SK-N-SH (cell line): ENCODE measurements around the gene PRIMPOL. TPM values are rescaled to one million over a fixed set of nuclear protein-coding genes. Genes with fewer than 3 reads are reported as not detected.

Source experiments
- CTCF ChIA-PET: fragments of 300-600, 350-600 bp; formaldehyde crosslinking; extraction: SDS; loops from one replicate; lab custom pipeline; 2021; lab: Yijun Ruan, JAX
- POLR2A ChIA-PET: fragments of 350-600 bp; sonication (Branson Sonifier 250); formaldehyde crosslinking; extraction: SDS; loops from one replicate; lab custom pipeline; 2020; ENCODE audit warnings: antibody characterized with exemption, inconsistent platforms; lab: Yijun Ruan, JAX
- DNase-seq: peaks from one replicate; pipeline ENCODE4 v3.0.0; 2012
- H2AFZ ChIP-seq: fragments of 200-600 bp; sonication (generic); 2 replicates; pipeline ENCODE4 v1.8.1; 2016; ENCODE audit warnings: antibody characterized with exemption, mild to moderate bottlenecking, low read depth
- H3F3A ChIP-seq: fragments of 200-600 bp; sonication (generic); replicated peaks from 2 replicates; pipeline ENCODE3; 2016; ENCODE audit warnings: antibody characterized with exemption, mild to moderate bottlenecking; ENCODE audit not compliant: insufficient read depth
- H3K27ac ChIP-seq, 2 experiments: fragments of 200-500 bp in 1 of 2; fragments of 200-600 bp in 1 of 2; sonication (Bioruptor generic) in 1 of 2; sonication (generic), shearing (Covaris generic) in 1 of 2; 2 replicates each; pipeline versions ENCODE4 v1.5.1 to v1.6.1; 2014 to 2016; ENCODE audit warnings: low read depth in 2 of 2, inconsistent platforms in 1 of 2, low read length in 1 of 2, mild to moderate bottlenecking in 1 of 2, mixed read lengths in 1 of 2
- H3K27me3 ChIP-seq: fragments of 200-600 bp; sonication (generic), shearing (Covaris generic); 2 replicates; pipeline ENCODE4 v1.6.1; 2016; ENCODE audit warnings: mixed run types; ENCODE audit not compliant: insufficient read depth
- H3K36me3 ChIP-seq, 2 experiments: fragments of 200-500 bp in 1 of 2; fragments of 200-600 bp in 1 of 2; sonication (Bioruptor generic) in 1 of 2; sonication (generic) in 1 of 2; replicated peaks in 1 of 2; 2 replicates each; pipeline versions ENCODE3 to v1.5.1; 2014 to 2016; ENCODE audit warnings: low read length in 1 of 2, mild to moderate bottlenecking in 1 of 2; ENCODE audit not compliant: insufficient read depth in 2 of 2, control insufficient read depth in 1 of 2
- H3K4me1 ChIP-seq, 2 experiments: fragments of 200-500 bp in 1 of 2; fragments of 200-600 bp in 1 of 2; sonication (Bioruptor generic) in 1 of 2; sonication (generic), shearing (Covaris generic) in 1 of 2; 2 replicates each; pipeline versions ENCODE4 v1.5.1 to v1.6.1; 2014 to 2016; ENCODE audit warnings: low read depth in 1 of 2, low read length in 1 of 2, mixed run types in 1 of 2; ENCODE audit not compliant: insufficient read depth in 2 of 2, control insufficient read depth in 1 of 2
- H3K4me2 ChIP-seq: fragments of 200-600 bp; sonication (generic), shearing (Covaris generic); 2 replicates; pipeline ENCODE4 v1.6.1; 2017; ENCODE audit warnings: mixed run types
- H3K4me3 ChIP-seq, 2 experiments: fragments of 200-500 bp in 1 of 2; fragments of 200-600 bp in 1 of 2; sonication (Bioruptor generic) in 1 of 2; sonication (generic), shearing (Covaris generic) in 1 of 2; 2 replicates each; pipeline versions ENCODE4 v1.5.1 to v1.8.1; 2014 to 2016; ENCODE audit warnings: low read depth in 2 of 2, inconsistent platforms in 1 of 2, low read length in 1 of 2, mild to moderate bottlenecking in 1 of 2, mixed read lengths in 1 of 2, moderate library complexity in 1 of 2
- H3K79me2 ChIP-seq: fragments of 200-600 bp; sonication (generic); 2 replicates; pipeline ENCODE4 v1.8.1; 2017; ENCODE audit warnings: mild to moderate bottlenecking; ENCODE audit not compliant: insufficient read depth
- H3K9ac ChIP-seq: fragments of 200-600 bp; sonication (generic); 2 replicates; pipeline ENCODE4 v1.6.1; 2017; ENCODE audit warnings: mixed run types
- H3K9me2 ChIP-seq: fragments of 200-600 bp; sonication (generic); 2 replicates; pipeline ENCODE4 v1.6.1; 2017; ENCODE audit warnings: mixed run types
- H3K9me3 ChIP-seq: fragments of 200-600 bp; sonication (generic); 2 replicates; pipeline ENCODE4 v1.6.1; 2017; ENCODE audit warnings: mixed run types, mild to moderate bottlenecking, moderate library complexity
- H4K20me1 ChIP-seq: fragments of 200-600 bp; sonication (generic); 2 replicates; pipeline ENCODE4 v1.6.1; 2017; ENCODE audit warnings: mild to moderate bottlenecking, mixed run types; ENCODE audit not compliant: insufficient read depth
- ELF1 ChIP-seq: IDR thresholded peaks from 2 replicates; pipeline ENCODE4 v1.4.0; 2012
- EZH2phosphoT487 ChIP-seq: fragments of 200-600 bp; sonication (generic); IDR thresholded peaks from 2 replicates; pipeline ENCODE4 v1.6.1; 2017; ENCODE audit warnings: low read depth, mixed run types, mild to moderate bottlenecking, antibody characterized with exemption, moderate library complexity, borderline replicate concordance
- FOXJ3 ChIP-seq: sonication (generic); formaldehyde crosslinking; IDR thresholded peaks from 2 replicates; pipeline ENCODE4 v1.5.1; 2020; ENCODE audit warnings: mild to moderate bottlenecking, missing genetic modification reagents
- FOXM1 ChIP-seq: IDR thresholded peaks from 2 replicates; pipeline ENCODE4 v1.4.0; 2012; ENCODE audit warnings: low read depth, mild to moderate bottlenecking
- GATA2 ChIP-seq: sonication (generic); formaldehyde crosslinking; IDR thresholded peaks from 2 replicates; pipeline ENCODE4 v1.5.0; 2020; ENCODE audit warnings: mild to moderate bottlenecking, missing genetic modification reagents
- MAX ChIP-seq: IDR thresholded peaks from 2 replicates; pipeline ENCODE4 v1.4.0; 2012; ENCODE audit warnings: low read depth
- MXI1 ChIP-seq: IDR thresholded peaks from 2 replicates; pipeline ENCODE4 v1.6.1; 2012; ENCODE audit warnings: mild to moderate bottlenecking, low read depth, low read length, improper control_type of control experiment
- NRF1 ChIP-seq: IDR thresholded peaks from 2 replicates; pipeline ENCODE4 v1.6.1; 2012; ENCODE audit warnings: low read depth, mild to moderate bottlenecking, low read length
- PBX3 ChIP-seq: IDR thresholded peaks from 2 replicates; pipeline ENCODE4; 2012
- RAD21 ChIP-seq: IDR thresholded peaks from 2 replicates; pipeline ENCODE4 v1.6.1; 2012; ENCODE audit warnings: mild to moderate bottlenecking, low read length
- RCOR1 ChIP-seq: fragments of 150-350 bp; IDR thresholded peaks from 2 replicates; pipeline ENCODE4 v1.6.1; 2017; ENCODE audit warnings: antibody characterized with exemption, low read length
- REST ChIP-seq: IDR thresholded peaks from 2 replicates; pipeline ENCODE4 v1.6.1; 2012; ENCODE audit warnings: mild to moderate bottlenecking, low read depth, low read length, moderate library complexity
- RFX5 ChIP-seq: IDR thresholded peaks from 2 replicates; pipeline ENCODE4 v1.6.1; 2012; ENCODE audit warnings: mild to moderate bottlenecking, improper control_type of control experiment, low read length
- RXRA ChIP-seq: IDR thresholded peaks from 2 replicates; pipeline ENCODE4 v1.4.0; 2012; ENCODE audit warnings: low read depth, mild to moderate bottlenecking, borderline replicate concordance
- SIN3A ChIP-seq: IDR thresholded peaks from 2 replicates; pipeline ENCODE4 v1.6.1; 2012; ENCODE audit warnings: low read depth, mild to moderate bottlenecking, low read length, moderate library complexity, borderline replicate concordance
- SMC3 ChIP-seq: IDR thresholded peaks from 2 replicates; pipeline ENCODE4 v1.6.1; 2012; ENCODE audit warnings: low read depth, low read length, improper control_type of control experiment
- TEAD4 ChIP-seq: IDR thresholded peaks from 2 replicates; pipeline ENCODE4 v1.4.0; 2012; ENCODE audit warnings: mild to moderate bottlenecking, borderline replicate concordance; ENCODE audit not compliant: insufficient read depth
- YY1 ChIP-seq: IDR thresholded peaks from 2 replicates; pipeline ENCODE4 v1.4.0; 2012; ENCODE audit warnings: low read depth, mild to moderate bottlenecking
- WGBS: methylation state at CpG from one replicate; pipeline ENCODE4 v1.1.6; 2017; ENCODE audit warnings: low lambda C conversion rate; 5-methylcytosine and 5-hydroxymethylcytosine counted together
- polyA plus RNA-seq, 3 experiments: library from polyadenylated mRNA; depleted of rRNA; stranded (reverse); fragments of >200 nt; gene quantifications; 2 replicates each; pipeline ENCODE4 v1.2.3, GENCODE V29; 2012
- TF ChIP-seq, protein P1 (sequence below): fragments of 150-350 bp; IDR thresholded peaks from 2 replicates; pipeline ENCODE4 v1.6.1; 2017; ENCODE audit warnings: antibody characterized with exemption, low read length, low read depth, borderline replicate concordance
- TF ChIP-seq, protein P2 (sequence below): fragments of 200-600 bp; sonication (generic); IDR thresholded peaks from 2 replicates; pipeline ENCODE4 v1.6.1; 2017; ENCODE audit warnings: antibody characterized with exemption, mild to moderate bottlenecking, moderate library complexity

Gene PRIMPOL
- polyA plus RNA-seq, 1 of the 3 experiments (the other 2 are of a cell fraction), result 8.0 TPM

GRCh38 chr4:184669251-184669650, 19.7 kb downstream of the PRIMPOL start:
- no peak for TF ChIP-seq FOXM1
- no peak for TF ChIP-seq MXI1
- no peak for TF ChIP-seq YY1
- no peak for TF ChIP-seq EZH2phosphoT487
- TF ChIP-seq REST, result no peak
- no peak for TF ChIP-seq GATA2 (CRISPR knock-in tag)
- TF ChIP-seq, protein P1, sequence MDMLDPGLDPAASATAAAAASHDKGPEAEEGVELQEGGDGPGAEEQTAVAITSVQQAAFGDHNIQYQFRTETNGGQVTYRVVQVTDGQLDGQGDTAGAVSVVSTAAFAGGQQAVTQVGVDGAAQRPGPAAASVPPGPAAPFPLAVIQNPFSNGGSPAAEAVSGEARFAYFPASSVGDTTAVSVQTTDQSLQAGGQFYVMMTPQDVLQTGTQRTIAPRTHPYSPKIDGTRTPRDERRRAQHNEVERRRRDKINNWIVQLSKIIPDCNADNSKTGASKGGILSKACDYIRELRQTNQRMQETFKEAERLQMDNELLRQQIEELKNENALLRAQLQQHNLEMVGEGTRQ, result no peak
- TF ChIP-seq SMC3, result no peak
- no peak for TF ChIP-seq RXRA
- TF ChIP-seq TEAD4, result no peak
- TF ChIP-seq RFX5, result no peak
- TF ChIP-seq, protein P2, sequence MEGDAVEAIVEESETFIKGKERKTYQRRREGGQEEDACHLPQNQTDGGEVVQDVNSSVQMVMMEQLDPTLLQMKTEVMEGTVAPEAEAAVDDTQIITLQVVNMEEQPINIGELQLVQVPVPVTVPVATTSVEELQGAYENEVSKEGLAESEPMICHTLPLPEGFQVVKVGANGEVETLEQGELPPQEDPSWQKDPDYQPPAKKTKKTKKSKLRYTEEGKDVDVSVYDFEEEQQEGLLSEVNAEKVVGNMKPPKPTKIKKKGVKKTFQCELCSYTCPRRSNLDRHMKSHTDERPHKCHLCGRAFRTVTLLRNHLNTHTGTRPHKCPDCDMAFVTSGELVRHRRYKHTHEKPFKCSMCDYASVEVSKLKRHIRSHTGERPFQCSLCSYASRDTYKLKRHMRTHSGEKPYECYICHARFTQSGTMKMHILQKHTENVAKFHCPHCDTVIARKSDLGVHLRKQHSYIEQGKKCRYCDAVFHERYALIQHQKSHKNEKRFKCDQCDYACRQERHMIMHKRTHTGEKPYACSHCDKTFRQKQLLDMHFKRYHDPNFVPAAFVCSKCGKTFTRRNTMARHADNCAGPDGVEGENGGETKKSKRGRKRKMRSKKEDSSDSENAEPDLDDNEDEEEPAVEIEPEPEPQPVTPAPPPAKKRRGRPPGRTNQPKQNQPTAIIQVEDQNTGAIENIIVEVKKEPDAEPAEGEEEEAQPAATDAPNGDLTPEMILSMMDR, result no peak
- no peak for TF ChIP-seq PBX3
- TF ChIP-seq MAX, result no peak
- no peak for TF ChIP-seq SIN3A
- no peak for TF ChIP-seq RAD21
- TF ChIP-seq ELF1, result no peak
- TF ChIP-seq NRF1, result no peak
- TF ChIP-seq FOXJ3 (CRISPR knock-in tag), result no peak
- TF ChIP-seq RCOR1, result no peak
- Histone ChIP-seq H2AFZ (no peak overlapping the region), H3K27ac (no peak overlapping the region), H3K4me2 (no peak overlapping the region), H3K4me1 (no peaks in the 10 kb centered on the region), H4K20me1 (no peaks in the 10 kb centered on the region), H3K27me3 (no peaks in the 10 kb centered on the region), H3K79me2 (no peaks in the 10 kb centered on the region), H3K9ac (no peak overlapping the region), H3K4me3 (no peak overlapping the region), H3K9me2 (no peaks in the 10 kb centered on the region), H3K36me3 (peaks cover 14 to 16% of the 10 kb centered on the region in 2 experiments), H3F3A (no peaks in the 10 kb centered on the region), H3K9me3 (no peaks in the 10 kb centered on the region)
- CTCF ChIA-PET, result no interaction called here
- no peak for DNase-seq
- WGBS, result 94% methylated on average over 7 of the region's 7 CpGs
- POLR2A ChIA-PET, result no interaction called here
